Fibroblast of villous mesenchyme (primary cell): ENCODE results near the gene SLC25A26. TPM values are rescaled to one million over a fixed set of nuclear protein-coding genes. Genes with fewer than 3 reads are reported as not detected.

Experiments
- DNase-seq: peaks from one replicate; pipeline ENCODE4 v3.0.0-alpha.2; 2010; ENCODE audit warnings: low read depth
- H3K4me3 ChIP-seq: 2 replicates; pipeline ENCODE4 v1.5.1; 2011; ENCODE audit warnings: low read depth, mild to moderate bottlenecking, low read length
- CTCF ChIP-seq: IDR thresholded peaks from 2 replicates; pipeline ENCODE4 v1.5.1; 2012; ENCODE audit warnings: low read depth, mild to moderate bottlenecking, low read length; ENCODE audit not compliant: insufficient read depth
- total RNA-seq: library from RNA; depleted of rRNA; stranded (reverse); fragments of >200 nt; gene quantifications from 2 replicates; pipeline ENCODE4 v1.2.3, GENCODE V29; 2012

SLC25A26 gene
- total RNA-seq, 1 donor, result 18.1 TPM

- peak; percentile 92 for DNase-seq
- H3K4me3 ChIP-seq, result no peak overlapping the region
- no peak for TF ChIP-seq CTCF
Measured at GRCh38 chr3:66397745-66398144, 176.9 kb downstream of the SLC25A26 start.

GRCh38 chr3:66398228-66399025 is 177.6 kb downstream of the SLC25A26 start:
- TF ChIP-seq CTCF, result no peak
- no peak for DNase-seq
- H3K4me3 ChIP-seq, result no peak overlapping the region

DNA sequence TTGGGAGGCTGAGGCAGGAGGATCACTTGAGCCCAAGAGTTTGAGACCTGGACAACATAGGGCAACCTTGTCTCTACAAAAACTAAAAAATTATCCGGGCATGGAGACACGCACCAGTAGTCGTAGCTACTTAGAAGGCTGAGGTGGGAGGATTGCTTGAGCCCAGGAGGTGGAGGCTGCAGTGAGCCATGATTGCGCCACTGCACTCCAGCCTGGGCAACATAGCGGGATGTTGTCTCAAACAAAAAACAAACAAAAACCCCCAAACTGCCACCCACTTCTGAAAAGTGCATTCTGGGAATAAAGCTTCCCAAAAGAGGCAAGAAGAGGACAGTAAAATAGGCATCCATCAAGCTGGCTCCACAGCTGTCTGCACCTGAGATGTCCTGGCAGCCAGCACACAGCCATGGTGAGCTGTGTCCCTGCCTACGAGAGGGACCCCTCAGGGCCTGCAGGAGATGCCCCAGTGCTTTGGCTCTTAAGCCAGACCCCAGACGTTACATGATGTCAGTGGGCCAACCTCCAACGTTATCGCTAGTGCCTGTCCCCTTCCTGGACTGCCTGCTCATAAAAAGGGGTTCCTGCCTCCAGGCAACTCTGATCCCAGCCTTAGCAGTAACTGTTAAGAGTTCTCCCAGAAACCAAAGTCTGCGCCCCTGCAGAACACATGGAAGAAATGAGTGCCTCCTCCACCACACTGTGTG is 178.9 kb downstream of the SLC25A26 start:
- no peak for TF ChIP-seq CTCF
- no peak overlapping the region for H3K4me3 ChIP-seq
- DNase-seq, result no peak

GRCh38 chr3:66400411-66401156 is 179.8 kb downstream of the SLC25A26 start:
- no peak for DNase-seq
- TF ChIP-seq CTCF, result no peak

GRCh38 chr3:66401157-66401550 is 180.4 kb downstream of the SLC25A26 start:
- H3K4me3 ChIP-seq, result no peak overlapping the region
- TF ChIP-seq CTCF, result no peak
- no peak for DNase-seq

More at GRCh38 chr3:66400411-66401156, 179.8 kb downstream of the SLC25A26 start:
- no peak overlapping the region for H3K4me3 ChIP-seq

DNA sequence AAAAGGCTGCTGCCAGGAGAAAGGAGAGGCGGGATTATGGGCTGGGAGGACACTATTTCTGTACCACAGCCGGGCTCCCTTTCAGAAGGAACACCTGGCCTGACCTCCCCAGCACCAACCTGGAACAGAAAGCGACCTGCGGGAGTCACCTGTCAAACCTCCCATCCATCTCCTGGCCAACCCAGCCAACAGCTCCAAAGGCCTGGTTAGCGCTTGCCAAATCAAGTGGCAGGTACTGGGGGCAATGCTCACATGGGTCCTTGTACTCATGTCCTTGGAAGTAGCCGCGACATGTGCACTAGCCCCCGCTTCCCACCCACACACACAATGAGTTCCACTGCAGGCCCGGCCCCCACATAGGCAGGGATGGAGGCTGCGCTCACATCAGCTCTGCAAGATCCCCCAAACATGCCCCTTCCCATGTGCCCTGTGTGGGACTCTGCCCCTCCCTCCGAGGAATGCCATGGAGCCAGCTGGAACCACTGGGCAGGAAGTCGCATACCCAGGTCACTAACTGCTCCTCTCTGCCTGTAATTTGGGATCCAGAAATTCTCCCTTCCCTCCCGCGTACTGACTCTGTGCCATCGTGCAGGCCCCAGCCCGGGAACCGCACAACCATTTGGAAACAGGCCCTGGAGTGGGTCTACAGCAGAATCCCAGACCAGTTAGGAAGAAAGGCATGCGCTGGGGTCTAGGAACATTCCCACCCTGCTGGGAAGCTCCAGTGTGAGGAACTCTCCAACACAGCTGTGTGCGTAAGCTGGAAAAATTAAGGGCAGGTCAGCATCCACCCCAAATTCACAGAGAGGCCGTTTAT is 181.1 kb downstream of the SLC25A26 start:
- no peak for TF ChIP-seq CTCF
- no peak overlapping the region for H3K4me3 ChIP-seq
- DNase-seq, result no peak
